ENCODE data around the gene HMGCL.

GRCh38 chr1:23757812-23758211, 67.4 kb downstream of the HMGCL start:
- TF ChIP-seq EZH2 (IDR thresholded peaks at IDR 0.05) = no peak
- TF ChIP-seq POLR2AphosphoS5 (IDR thresholded peaks at IDR 0.05; ENCODE audit: borderline replicate concordance, low read depth, low read length) = no peak

Measured in SK-N-MC (cell line).